HCT116 (cell line): ENCODE results near the gene HSPA2.

Source experiments
- POLR2A ChIP-seq: IDR thresholded peaks from 2 replicates; pipeline ENCODE4 v1.7.0; 2011; ENCODE audit warnings: borderline replicate concordance; ENCODE audit not compliant: insufficient read depth, insufficient read length; ENCODE audit errors: extremely low read depth
- REST ChIP-seq: IDR thresholded peaks from 2 replicates; pipeline ENCODE4 v1.6.1; 2012; ENCODE audit warnings: low read depth
- TF ChIP-seq, protein P1 (sequence below), 3 experiments: fragments of 200-600 bp in 1 of 3; sonication (generic) in 1 of 3; IDR thresholded peaks in 2 of 3; conservative IDR thresholded peaks in 1 of 3; 2 replicates each; pipeline ENCODE4 v1.5.1; 2012 to 2017; ENCODE audit warnings: low read depth in 2 of 3, low read length in 2 of 3, antibody characterized with exemption in 1 of 3, borderline replicate concordance in 1 of 3, control low read depth in 1 of 3, mild to moderate bottlenecking in 1 of 3, mixed read lengths in 1 of 3, mixed run types in 1 of 3, moderate library complexity in 1 of 3; ENCODE audit not compliant: insufficient read depth in 1 of 3

GRCh38 chr14:64549016-64549415 lies 8.5 kb downstream of the HSPA2 start:
- TF ChIP-seq, protein P1, sequence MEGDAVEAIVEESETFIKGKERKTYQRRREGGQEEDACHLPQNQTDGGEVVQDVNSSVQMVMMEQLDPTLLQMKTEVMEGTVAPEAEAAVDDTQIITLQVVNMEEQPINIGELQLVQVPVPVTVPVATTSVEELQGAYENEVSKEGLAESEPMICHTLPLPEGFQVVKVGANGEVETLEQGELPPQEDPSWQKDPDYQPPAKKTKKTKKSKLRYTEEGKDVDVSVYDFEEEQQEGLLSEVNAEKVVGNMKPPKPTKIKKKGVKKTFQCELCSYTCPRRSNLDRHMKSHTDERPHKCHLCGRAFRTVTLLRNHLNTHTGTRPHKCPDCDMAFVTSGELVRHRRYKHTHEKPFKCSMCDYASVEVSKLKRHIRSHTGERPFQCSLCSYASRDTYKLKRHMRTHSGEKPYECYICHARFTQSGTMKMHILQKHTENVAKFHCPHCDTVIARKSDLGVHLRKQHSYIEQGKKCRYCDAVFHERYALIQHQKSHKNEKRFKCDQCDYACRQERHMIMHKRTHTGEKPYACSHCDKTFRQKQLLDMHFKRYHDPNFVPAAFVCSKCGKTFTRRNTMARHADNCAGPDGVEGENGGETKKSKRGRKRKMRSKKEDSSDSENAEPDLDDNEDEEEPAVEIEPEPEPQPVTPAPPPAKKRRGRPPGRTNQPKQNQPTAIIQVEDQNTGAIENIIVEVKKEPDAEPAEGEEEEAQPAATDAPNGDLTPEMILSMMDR (IDR thresholded peaks at IDR 0.05 in 2 of 3, conservative IDR thresholded peaks at IDR 0.05 in 1 of 3; ENCODE audit: borderline replicate concordance in 1 of 3, insufficient read depth in 1 of 3, low read depth in 2 of 3, low read length in 2 of 3) = no peak
- no peak for TF ChIP-seq POLR2A
- no peak for TF ChIP-seq REST
